CD14-positive monocyte (primary cell): ENCODE measurements around the gene NRN1L. TPM values are rescaled to one million over a fixed set of nuclear protein-coding genes. Genes with fewer than 3 reads are reported as not detected.
A peak's percentile ranks its signal among the peaks of the same experiment; 100 is the strongest.

Source experiments
- DNase-seq, 3 donors: peaks; one replicate each; pipeline ENCODE4 v3.0.0-alpha.2; 2011 to 2022
- H2AFZ ChIP-seq: 2 replicates; pipeline ENCODE4 v1.6.0; 2012; ENCODE audit warnings: mild to moderate bottlenecking, low read depth, low read length, inconsistent platforms; ENCODE audit not compliant: insufficient read depth, poor library complexity, severe bottlenecking
- H3K27ac ChIP-seq, 2 donors: 1 replicate in 1 of 2; 2 replicates in 1 of 2; pipeline ENCODE4 v1.5.1; 2012 to 2013; ENCODE audit warnings: low read length in 2 of 2, control low read depth in 1 of 2, inconsistent platforms in 1 of 2, low read depth in 1 of 2, mild to moderate bottlenecking in 1 of 2
- H3K27me3 ChIP-seq, 2 donors: one replicate each; pipeline versions ENCODE4 v1.6.0 to v1.6.1; 2011 to 2013; ENCODE audit warnings: low read length in 2 of 2; ENCODE audit not compliant: control insufficient read depth in 2 of 2, insufficient read depth in 2 of 2
- H3K36me3 ChIP-seq, 2 donors: replicated peaks in 1 of 2; 1 replicate in 1 of 2; 2 replicates in 1 of 2; pipeline versions ENCODE4 v1.5.1 to v1.6.1; 2012 to 2013; ENCODE audit warnings: low read length in 2 of 2, control low read depth in 1 of 2, inconsistent platforms in 1 of 2, mild to moderate bottlenecking in 1 of 2; ENCODE audit not compliant: insufficient read depth in 2 of 2, control insufficient read depth in 1 of 2
- H3K4me1 ChIP-seq, 2 donors: 1 replicate in 1 of 2; 2 replicates in 1 of 2; pipeline versions ENCODE4 v1.5.1 to v1.6.1; 2012 to 2013; ENCODE audit warnings: low read length in 2 of 2, control low read depth in 1 of 2, inconsistent platforms in 1 of 2, mild to moderate bottlenecking in 1 of 2, moderate library complexity in 1 of 2; ENCODE audit not compliant: insufficient read depth in 2 of 2, control insufficient read depth in 1 of 2
- H3K4me2 ChIP-seq: replicated peaks from 2 replicates; pipeline ENCODE3; 2012; ENCODE audit warnings: low read length, moderate library complexity, mild to moderate bottlenecking; ENCODE audit not compliant: poor library complexity, severe bottlenecking; ENCODE audit errors: extremely low read depth
- H3K4me3 ChIP-seq, 3 experiments: fragments of 200-600 bp in 1 of 3; sonication (generic) in 1 of 3; replicated peaks in 1 of 3; 1 replicate in 2 of 3; 2 replicates in 1 of 3; pipeline ENCODE4 v1.5.1; 2011 to 2013; ENCODE audit warnings: low read length in 3 of 3, mild to moderate bottlenecking in 3 of 3, control low read depth in 2 of 3, low read depth in 2 of 3, inconsistent platforms in 1 of 3, moderate library complexity in 1 of 3
- H3K79me2 ChIP-seq: 2 replicates; pipeline ENCODE4 v1.6.0; 2012; ENCODE audit warnings: mild to moderate bottlenecking, control low read depth, inconsistent platforms, low read length, moderate library complexity; ENCODE audit not compliant: insufficient read depth
- H3K9ac ChIP-seq: 2 replicates; pipeline ENCODE4 v1.6.0; 2017; ENCODE audit warnings: low read length, mild to moderate bottlenecking; ENCODE audit not compliant: insufficient read depth, poor library complexity, severe bottlenecking
- H3K9me3 ChIP-seq, 2 donors: replicated peaks in 1 of 2; 1 replicate in 1 of 2; 2 replicates in 1 of 2; pipeline versions ENCODE4 v1.5.1 to v1.6.1; 2012 to 2013; ENCODE audit warnings: low read length in 2 of 2, control low read depth in 1 of 2; ENCODE audit not compliant: control insufficient read depth in 1 of 2, insufficient read depth in 1 of 2
- H4K20me1 ChIP-seq: 2 replicates; pipeline ENCODE4 v1.6.0; 2012; ENCODE audit warnings: mild to moderate bottlenecking, low read length, control low read depth, moderate library complexity; ENCODE audit not compliant: insufficient read depth
- H3K27ac Mint-ChIP-seq, 7 donors: one replicate each; pipeline ENCODE4 v1.8.0; 2020; ENCODE audit warnings: mild to moderate bottlenecking in 7 of 7, mixed read lengths in 7 of 7, moderate library complexity in 6 of 7, inconsistent platforms in 2 of 7
- H3K27me3 Mint-ChIP-seq, 3 donors: one replicate each; pipeline ENCODE4 v1.8.0; 2021 to 2022; ENCODE audit warnings: low read depth in 3 of 3, mild to moderate bottlenecking in 3 of 3, mixed read lengths in 3 of 3, moderate library complexity in 3 of 3, inconsistent platforms in 1 of 3
- H3K36me3 Mint-ChIP-seq, 2 donors: one replicate each; pipeline ENCODE4 v1.8.0; 2020; ENCODE audit warnings: mixed read lengths in 2 of 2, inconsistent platforms in 1 of 2, mild to moderate bottlenecking in 1 of 2
- H3K4me1 Mint-ChIP-seq: one replicate; pipeline ENCODE4 v1.8.0; 2020; ENCODE audit warnings: mild to moderate bottlenecking, mixed read lengths
- H3K4me3 Mint-ChIP-seq, 2 donors: one replicate each; pipeline ENCODE4 v1.8.0; 2020; ENCODE audit warnings: mild to moderate bottlenecking in 2 of 2, mixed read lengths in 2 of 2, moderate library complexity in 1 of 2
- H3K9me3 Mint-ChIP-seq, 7 donors: one replicate each; pipeline ENCODE4 v1.8.0; 2020 to 2022; ENCODE audit warnings: mixed read lengths in 7 of 7, mild to moderate bottlenecking in 6 of 7, moderate library complexity in 6 of 7, inconsistent platforms in 2 of 7
- CTCF ChIP-seq: fragments of 200-600 bp; IDR thresholded peaks from one replicate; pipeline ENCODE4 v1.8.0; 2022; ENCODE audit warnings: antibody characterized with exemption, mild to moderate bottlenecking
- WGBS: methylation state at CpG from one replicate; pipeline ENCODE4 v1.1.5; 2013; ENCODE audit warnings: missing lambda C conversion rate; ENCODE audit not compliant: insufficient coverage; 5-methylcytosine and 5-hydroxymethylcytosine counted together
- intact Hi-C, 2 donors: fragments of 100-400 bp; cut with micrococcal nuclease; formaldehyde crosslinking; loops; one replicate each; pipeline versions ENCODE4 v1.15.0 to v1.15.1; 2023
- polyA plus RNA-seq, 3 donors: library from polyadenylated mRNA; depleted of rRNA in 1 of 3; unstranded in 2 of 3; stranded (reverse) in 1 of 3; fragments of 300-500 nt in 2 of 3; fragments of >200 nt in 1 of 3; fragmentation: Illumina TruSeq in 2 of 3; gene quantifications; 1 replicate in 2 of 3; 2 replicates in 1 of 3; pipeline ENCODE4 v1.2.3, GENCODE V29; 2012 to 2021

NRN1L gene
- polyA plus RNA-seq, 3 donors, result 0.50 to 3.6 TPM; not detected in 1

- peak overlapping the region in 2 of 7 donors; percentile 42 to 64 for H3K27ac Mint-ChIP-seq
- Histone ChIP-seq H3K36me3 (peaks cover 55 to 89% of the 10 kb centered on the region in 2 donors), H3K79me2 (peaks cover 4% of the 10 kb centered on the region), H3K9ac (no peak overlapping the region), H2AFZ (no peak overlapping the region), H3K9me3 (no peaks in the 10 kb centered on the region), H3K4me2 (no peak overlapping the region), H3K27me3 (no peaks in the 10 kb centered on the region), H3K4me1 (no peaks in the 10 kb centered on the region), H3K27ac (peak overlapping the region in 1 of 2 donors; percentile 20), H4K20me1 (peaks cover 94% of the 10 kb centered on the region), H3K4me3 (no peak overlapping the region)
- DNase-seq, result no peak
- intact Hi-C loops, result loop anchor here in 1 of 2 donors (5.0 kb wide), 2 partner anchors 109 to 254 kb away; no protein-coding TSS in a partner anchor
- H3K27me3 Mint-ChIP-seq, result peaks cover 0 to 2% (median 0%) of the 10 kb centered on the region in 3 donors
- H3K9me3 Mint-ChIP-seq, result no peaks in the 10 kb centered on the region
- no peaks in the 10 kb centered on the region for H3K4me1 Mint-ChIP-seq
- peaks cover 40 to 71% of the 10 kb centered on the region in 2 donors for H3K36me3 Mint-ChIP-seq
- H3K4me3 Mint-ChIP-seq, result no peak overlapping the region
- WGBS, result 80% methylated on average over 13 of the region's 13 CpGs
- no peak for TF ChIP-seq CTCF
Measured at GRCh38 chr16:67926181-67926750, 41.6 kb downstream of the NRN1L start.

- Histone ChIP-seq H3K4me1 (no peaks in the 10 kb centered on the region), H3K9me3 (no peaks in the 10 kb centered on the region), H3K4me3 (no peak overlapping the region), H4K20me1 (peaks cover 94% of the 10 kb centered on the region), H3K9ac (no peak overlapping the region), H3K27ac (peak overlapping the region in 1 of 2 donors; percentile 20), H3K4me2 (no peak overlapping the region), H3K79me2 (peaks cover 4% of the 10 kb centered on the region), H3K36me3 (peaks cover 60 to 90% of the 10 kb centered on the region in 2 donors), H3K27me3 (no peaks in the 10 kb centered on the region), H2AFZ (no peak overlapping the region)
- Mint-ChIP-seq H3K9me3 (no peaks in the 10 kb centered on the region), H3K4me1 (no peaks in the 10 kb centered on the region), H3K36me3 (peaks cover 44 to 70% of the 10 kb centered on the region in 2 donors), H3K27ac (no peak overlapping the region), H3K27me3 (peaks cover 0 to 2% (median 0%) of the 10 kb centered on the region in 3 donors), H3K4me3 (no peak overlapping the region)
- TF ChIP-seq CTCF, result no peak
- 95% methylated on average over 20 of the region's 22 CpGs for WGBS
- intact Hi-C loops, result loop anchor here in 1 of 2 donors (5.0 kb wide), 2 partner anchors 110 to 255 kb away; no protein-coding TSS in a partner anchor
- DNase-seq, result no peak
Measured at GRCh38 chr16:67927131-67927941, 42.7 kb downstream of the NRN1L start.
